SK-N-MC (cell line): ENCODE data around the gene IL1F10.

Experiments used
- EZH2 ChIP-seq: fragments of 200-600 bp; sonication (generic); IDR thresholded peaks from one replicate; pipeline ENCODE4 v1.6.1; 2017; ENCODE audit warnings: antibody characterized with exemption
- FOXP2 ChIP-seq: optimal IDR thresholded peaks from 2 replicates; pipeline ENCODE3; 2011; ENCODE audit warnings: mild to moderate bottlenecking, moderate library complexity; ENCODE audit not compliant: insufficient read depth; ENCODE audit errors: extremely low read length, control extremely low read depth
- POLR2AphosphoS5 ChIP-seq: IDR thresholded peaks from 2 replicates; pipeline ENCODE4 v1.6.1; 2012; ENCODE audit warnings: mild to moderate bottlenecking, low read depth, low read length, borderline replicate concordance

DNA sequence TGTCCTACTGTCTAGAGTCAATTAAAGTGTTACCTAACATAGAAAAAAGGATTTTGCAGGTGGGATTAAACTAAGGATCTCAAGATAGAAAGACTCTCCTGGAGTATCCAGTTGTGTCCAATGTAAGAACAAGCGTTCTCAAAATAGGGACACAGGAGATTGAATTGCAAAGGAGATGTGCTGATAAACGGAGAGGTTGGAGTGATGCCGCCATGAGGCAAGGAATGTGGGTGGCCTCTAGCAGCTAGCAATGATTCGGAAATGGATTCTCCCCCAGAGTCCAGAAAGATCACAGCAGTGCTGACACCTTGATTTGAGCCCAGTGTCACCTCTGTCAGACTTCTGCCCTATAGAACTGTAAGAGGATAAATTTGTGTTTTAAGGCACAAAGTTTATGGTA is 35.5 kb downstream of the IL1F10 start:
- no peak for TF ChIP-seq POLR2AphosphoS5
- no peak for TF ChIP-seq EZH2
- no peak for TF ChIP-seq FOXP2
